Ureter (tissue), 1 donor: Measurements from ENCODE around the gene C2CD2. TPM values are rescaled to one million over a fixed set of nuclear protein-coding genes. Genes with fewer than 3 reads are reported as not detected.
A peak's percentile ranks its signal among the peaks of the same experiment; 100 is the strongest.

Experiments used
- DNase-seq: peaks from one replicate; pipeline ENCODE4 v3.0.0-alpha.2; 2020; ENCODE audit warnings: low spot score
- total RNA-seq: library from RNA; stranded (reverse); gene quantifications from one replicate; pipeline ENCODE4 v1.2.4, GENCODE V29; 2023
- donor health status: DM: yes; HTN: yes; CAD: no.

C2CD2 gene
- total RNA-seq, 1 donor from 2014 or later: 66.4 TPM

GRCh38 chr21:41888749-41889376, 65.0 kb downstream of the C2CD2 start:
- no peak for DNase-seq

DNA sequence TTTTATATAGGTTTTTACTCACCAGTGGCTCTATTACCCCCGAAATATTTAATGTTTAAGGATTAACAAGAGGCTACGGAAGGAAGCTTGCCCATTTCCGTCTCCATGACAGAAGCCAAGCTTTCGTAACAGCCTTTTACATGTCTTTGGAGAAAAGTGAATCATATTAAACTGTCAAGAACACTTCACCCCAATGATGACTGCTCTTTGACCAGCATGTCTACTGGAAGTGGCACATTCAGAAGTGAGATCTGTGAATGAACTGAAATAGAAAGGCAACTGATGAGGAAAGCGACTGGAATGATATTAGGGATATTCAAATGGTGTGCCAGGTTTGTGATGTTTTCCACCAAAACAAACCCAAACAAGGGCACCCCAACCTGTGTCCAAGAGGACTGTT, 66.2 kb downstream of the C2CD2 start:
- no peak for DNase-seq

GRCh38 chr21:41886328-41886727, 67.5 kb downstream of the C2CD2 start:
- DNase-seq: no peak

DNA sequence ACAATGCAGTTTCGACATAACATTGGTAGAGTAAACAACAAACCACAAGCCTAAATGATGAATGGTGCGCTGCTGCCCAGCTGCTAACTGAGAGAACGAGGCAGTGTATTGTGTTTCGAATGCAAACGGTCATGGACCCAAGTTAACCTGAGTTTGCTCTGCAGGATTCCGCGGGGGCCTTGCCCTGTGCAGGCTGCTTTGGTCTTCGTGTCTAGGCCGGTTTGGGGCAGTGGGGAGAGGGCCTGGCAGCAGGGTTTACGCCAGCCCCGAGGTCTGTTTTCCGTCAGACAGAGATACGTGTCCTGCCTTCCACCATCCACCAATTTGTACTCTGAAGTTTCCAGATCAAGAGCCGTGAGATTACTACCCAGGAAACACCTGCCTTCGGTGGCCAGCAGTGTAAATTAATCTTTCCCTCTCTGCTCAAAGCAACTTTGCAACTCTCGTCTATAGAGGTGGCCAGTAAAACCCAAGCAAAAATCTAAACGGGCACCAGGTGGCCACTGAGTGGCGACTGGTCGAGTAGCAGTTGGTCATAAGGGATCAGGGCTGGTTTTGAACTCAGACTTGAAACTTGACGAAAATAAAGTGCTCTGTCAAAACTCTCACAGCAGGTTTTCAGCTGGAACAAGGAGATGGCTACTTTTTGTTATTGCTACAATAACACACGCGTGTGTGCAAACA, 68.3 kb downstream of the C2CD2 start:
- DNase-seq: no peak

DNA sequence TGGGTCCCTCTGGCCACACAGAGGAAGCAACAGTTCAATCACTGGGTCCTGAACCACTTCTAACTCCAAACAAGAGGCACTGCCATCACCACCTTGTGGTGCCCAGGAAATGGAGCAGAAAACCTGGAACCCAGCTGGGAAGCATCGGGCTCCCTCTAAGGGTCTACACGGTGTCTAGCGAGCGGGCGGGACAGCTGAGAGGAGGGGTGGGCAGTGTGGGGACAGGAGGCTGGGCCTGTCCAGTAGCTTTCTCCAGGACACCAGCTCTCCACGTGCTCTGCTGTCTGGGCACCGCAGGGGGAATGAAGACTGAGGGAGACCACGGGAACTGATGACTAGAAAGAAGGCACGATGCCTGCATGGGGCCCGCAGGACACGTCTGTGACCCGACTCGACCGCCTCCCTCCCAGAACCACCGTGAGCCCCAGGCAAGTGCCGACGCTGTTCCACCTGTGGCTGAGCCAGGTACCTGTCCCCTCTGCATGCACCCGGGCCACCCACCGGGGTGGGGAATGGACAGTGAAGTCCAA, 69.3 kb downstream of the C2CD2 start:
- DNase-seq: no peak

GRCh38 chr21:41883582-41883981, 70.2 kb downstream of the C2CD2 start:
- no peak for DNase-seq

DNA sequence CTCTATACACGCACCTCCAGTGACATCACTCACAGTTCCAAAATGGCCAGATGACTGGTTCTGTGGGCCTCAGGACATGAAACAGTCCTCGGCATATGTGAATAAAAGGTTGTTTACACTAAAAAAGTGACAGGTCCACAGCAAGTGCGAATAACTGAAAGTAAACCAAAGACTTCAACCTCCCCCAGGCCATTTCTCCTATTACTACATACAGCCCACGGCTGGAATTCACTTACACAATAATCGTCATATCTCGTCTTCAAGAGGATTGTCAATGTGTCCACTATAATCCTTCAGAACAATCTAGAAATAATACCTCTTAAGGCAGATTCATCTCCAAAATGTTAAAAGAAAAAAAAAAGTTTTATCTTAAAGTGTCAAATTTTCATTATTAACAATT, 72.8 kb downstream of the C2CD2 start:
- DNase-seq: no peak

- no peak for DNase-seq
These were observed 73.7 kb downstream of the C2CD2 start for GRCh38 chr21:41880153-41880552.

GRCh38 chr21:41879190-41879998, 74.4 kb downstream of the C2CD2 start, which contains the start of gene PRDM15:
TSS of gene PRDM15 (minus strand) at chr21:41879344. CDS start at chr21:41860363, 18,981 bp downstream.
- peak; percentile 89 for DNase-seq

DNA sequence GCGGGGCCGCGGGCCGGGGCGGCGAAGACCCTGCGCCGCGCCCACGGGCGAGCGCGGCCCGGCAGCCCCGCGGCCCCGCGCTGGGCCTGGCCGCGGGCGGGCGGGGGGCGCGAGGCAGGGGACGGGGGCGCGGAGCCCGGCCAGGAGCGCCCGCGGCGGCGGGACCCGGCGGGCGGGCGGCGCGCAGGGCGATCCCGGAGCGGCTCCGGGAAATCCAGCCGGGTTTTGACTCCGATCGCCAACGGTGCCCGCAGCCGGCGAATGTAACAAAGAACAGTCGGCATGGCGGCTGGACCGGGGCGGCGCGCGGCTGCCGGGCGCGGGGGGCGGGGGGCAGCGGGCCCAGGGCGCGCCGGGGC, 75.0 kb downstream of the C2CD2 start:
- peak; percentile 86 for DNase-seq

DNA sequence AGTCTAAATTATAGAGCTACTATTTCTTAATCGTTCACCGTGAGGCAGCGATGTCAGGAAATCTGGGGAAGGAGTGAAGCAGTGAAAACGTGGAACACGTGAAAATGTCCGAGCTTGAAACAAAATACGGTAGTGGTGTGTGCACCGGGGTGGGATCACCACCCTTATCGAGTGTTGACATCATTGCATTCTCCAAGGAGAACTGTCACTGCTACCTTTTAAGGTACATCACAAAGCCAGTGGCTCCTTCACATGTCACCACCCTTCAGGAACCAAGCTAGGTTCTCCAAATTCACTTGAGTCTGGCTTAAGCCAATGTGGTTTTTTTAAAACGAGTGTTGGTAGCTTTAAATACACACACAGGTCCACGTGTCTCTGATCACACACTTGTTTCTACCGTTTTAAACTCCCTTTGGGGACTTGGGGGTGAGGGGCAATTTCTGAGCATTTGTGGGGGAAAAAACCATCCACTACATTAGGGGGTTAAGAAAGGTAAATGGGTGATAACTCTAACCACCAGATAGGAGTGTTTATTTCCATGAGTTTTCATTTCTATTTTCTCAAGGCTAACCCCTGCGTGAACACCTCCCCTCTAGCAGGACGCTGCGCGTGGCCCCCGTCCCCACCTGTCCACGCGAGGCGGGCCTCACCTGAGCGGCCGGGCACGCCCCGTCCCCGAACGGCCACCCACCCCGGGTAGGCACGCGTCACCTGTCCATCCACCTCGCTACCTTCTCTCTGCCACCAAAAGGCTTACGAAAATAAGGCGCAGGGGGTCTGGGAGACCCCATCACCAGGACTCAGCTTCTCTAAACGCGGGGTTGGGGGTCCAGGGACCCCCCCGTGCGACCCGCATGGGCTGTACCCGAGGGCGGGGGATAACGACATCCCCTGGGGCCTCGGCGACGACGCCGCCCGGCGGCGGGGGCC, 75.7 kb downstream of the C2CD2 start:
- no peak for DNase-seq

DNA sequence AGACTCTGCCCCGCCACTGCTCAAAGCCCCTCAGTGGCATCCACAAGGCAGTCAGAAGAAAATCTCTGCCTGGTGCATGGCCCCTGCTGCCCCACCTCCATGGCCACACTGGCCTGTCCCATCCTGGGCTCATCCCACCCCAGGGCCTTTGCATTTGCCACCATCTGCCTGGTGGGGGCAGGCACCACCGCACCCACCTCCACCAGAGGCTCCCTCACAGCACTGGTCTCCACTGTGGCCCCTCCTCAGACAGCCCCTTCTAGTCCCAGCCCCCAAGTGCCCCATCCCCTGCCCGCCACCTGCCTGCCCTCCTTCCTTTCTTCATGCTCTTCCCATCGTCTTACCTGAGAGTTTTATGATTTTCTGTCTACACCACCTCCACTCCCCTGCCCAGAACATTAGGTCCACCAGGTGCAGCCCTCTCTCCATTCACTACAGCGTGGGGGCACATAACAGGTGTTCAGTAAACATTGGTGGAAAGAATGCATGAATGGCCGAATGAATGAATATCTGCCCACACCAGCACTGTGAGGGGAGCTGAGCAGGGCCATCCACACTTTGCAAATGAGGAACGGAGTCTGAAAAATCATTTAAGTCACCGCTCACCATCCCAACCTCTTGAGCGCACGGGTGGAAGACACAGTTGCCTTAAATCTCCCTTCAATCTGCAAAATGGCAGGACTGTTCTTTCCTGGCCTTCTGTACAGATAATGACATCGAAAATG, 76.7 kb downstream of the C2CD2 start:
- no peak for DNase-seq

GRCh38 chr21:41876396-41876795, 77.4 kb downstream of the C2CD2 start:
- no peak for DNase-seq

GRCh38 chr21:41875086-41875485, 78.7 kb downstream of the C2CD2 start:
- DNase-seq: no peak

- DNase-seq: no peak
These were observed 79.2 kb downstream of the C2CD2 start for GRCh38 chr21:41874611-41875010.

GRCh38 chr21:41873426-41873825, 80.4 kb downstream of the C2CD2 start:
- no peak for DNase-seq

GRCh38 chr21:41873005-41873404, 80.8 kb downstream of the C2CD2 start:
- no peak for DNase-seq

DNA sequence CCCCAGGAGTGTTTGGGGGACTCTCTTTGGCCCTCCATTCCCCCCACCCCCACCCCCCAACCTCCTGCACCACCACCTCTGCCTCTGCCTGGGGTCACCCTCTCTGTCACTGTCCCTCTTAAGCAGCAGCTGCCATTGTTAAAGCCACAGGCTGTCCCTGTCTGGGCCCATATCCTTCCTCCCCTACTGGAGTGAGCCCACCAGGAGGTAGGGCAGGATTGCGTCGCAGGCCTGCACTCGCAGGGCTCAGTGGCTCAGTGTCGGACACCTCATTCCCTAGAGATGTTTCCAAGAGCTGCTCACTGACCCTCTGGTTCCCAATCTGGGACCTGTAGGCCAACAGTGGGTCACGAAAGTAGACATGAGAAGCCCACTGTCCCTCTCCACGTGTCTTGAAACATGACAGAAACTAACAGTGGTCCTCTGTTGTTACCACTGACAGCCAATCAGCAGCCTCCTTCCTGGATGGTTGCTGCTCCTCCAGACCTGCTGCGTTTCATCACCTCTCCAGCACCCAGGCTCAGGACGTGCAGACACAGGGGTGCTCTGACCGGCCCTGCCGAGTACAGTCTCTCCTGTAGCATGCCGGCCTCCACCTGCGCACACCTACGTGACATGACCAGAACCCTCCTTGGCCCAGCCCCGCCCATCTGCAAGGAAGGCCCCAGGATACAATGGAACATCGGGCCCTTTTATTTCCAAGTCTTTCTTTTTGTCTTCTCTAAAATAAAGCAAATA, 82.4 kb downstream of the C2CD2 start:
- no peak for DNase-seq

- DNase-seq: no peak
These were observed 84.0 kb downstream of the C2CD2 start for GRCh38 chr21:41869771-41870170.
